ENCODE measurements around the gene INVS. TPM values are rescaled to one million over a fixed set of nuclear protein-coding genes. Genes with fewer than 3 reads are reported as not detected.

INVS gene
- total RNA-seq, 1 donor from 2014 or later, result 34.0 TPM

DNA sequence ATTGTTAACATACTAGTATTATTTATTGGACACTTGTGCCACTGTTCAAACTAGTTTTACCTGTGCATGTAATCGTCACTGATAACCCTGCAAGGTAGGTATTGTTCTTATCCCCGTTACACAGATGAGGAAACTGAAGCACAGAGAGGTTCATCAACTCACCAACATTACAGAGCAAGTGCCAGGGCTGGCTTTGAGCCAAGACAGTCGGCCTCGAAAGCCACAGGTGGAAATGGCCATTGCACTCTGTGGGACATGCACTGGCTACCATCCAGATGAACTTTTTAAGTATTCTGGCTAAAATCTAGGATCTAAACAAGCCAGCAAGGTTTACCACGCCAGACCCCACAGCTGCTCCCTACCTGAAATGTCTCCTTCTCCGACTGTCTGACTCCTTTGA, 195.8 kb downstream of the INVS start:
- H3K36me3 Mint-ChIP-seq (ENCODE audit: low read depth), result peaks cover 94% of the 10 kb centered on the region
- POLR2A ChIA-PET, result no interaction called here
- intact Hi-C loops (cut with micrococcal nuclease), result no loop called here

GRCh38 chr9:100295240-100295639, 196.2 kb downstream of the INVS start:
- POLR2A ChIA-PET, result no interaction called here
- no peak for ATAC-seq (ENCODE audit: low read depth)
- Mint-ChIP-seq H3K4me1 (no peaks in the 10 kb centered on the region), H3K36me3 (ENCODE audit: low read depth) (peaks cover 93% of the 10 kb centered on the region), H3K27ac (peak overlapping the region; percentile 19), H3K4me3 (no peak overlapping the region), H3K9me3 (no peaks in the 10 kb centered on the region), H3K27me3 (no peaks in the 10 kb centered on the region)
- TF ChIP-seq CTCF (IDR thresholded peaks at IDR 0.05), result no peak
- intact Hi-C loops (cut with micrococcal nuclease), result no loop called here
- CTCF ChIA-PET, result interaction anchor here (1.5 kb wide), 1 partner anchor 30 kb away, joined by 5 read pairs; no protein-coding TSS in a partner anchor
- DNase-seq, result no peak

More for the DNA sequence above, 195.8 kb downstream of the INVS start:
- CTCF ChIA-PET, result no interaction called here
- H3K4me1 Mint-ChIP-seq, result no peaks in the 10 kb centered on the region
- H3K27ac Mint-ChIP-seq, result no peak overlapping the region
- TF ChIP-seq CTCF (IDR thresholded peaks at IDR 0.05), result no peak
- no peak for DNase-seq
- H3K4me3 Mint-ChIP-seq, result no peak overlapping the region
- no peaks in the 10 kb centered on the region for H3K27me3 Mint-ChIP-seq
- ATAC-seq (ENCODE audit: low read depth), result no peak
- H3K9me3 Mint-ChIP-seq, result no peaks in the 10 kb centered on the region

GRCh38 chr9:100296407-100296806, 197.4 kb downstream of the INVS start:
- CTCF ChIA-PET, result interaction anchor here (0.8 to 1.5 kb wide), 2 partner anchors 29 to 81 kb away, joined by 3 to 5 read pairs; no protein-coding TSS in a partner anchor
- no peak for DNase-seq
- TF ChIP-seq CTCF (IDR thresholded peaks at IDR 0.05), result no peak
- no peak overlapping the region for H3K27ac Mint-ChIP-seq
- POLR2A ChIA-PET, result interaction anchor here (0.6 to 0.7 kb wide), 2 partner anchors 9 to 135 kb away, joined by 3 read pairs; no protein-coding TSS in a partner anchor
- intact Hi-C loops (cut with micrococcal nuclease), result no loop called here
- H3K4me3 Mint-ChIP-seq, result no peak overlapping the region
- no peaks in the 10 kb centered on the region for H3K27me3 Mint-ChIP-seq
- H3K36me3 Mint-ChIP-seq (ENCODE audit: low read depth), result peaks cover 95% of the 10 kb centered on the region
- H3K9me3 Mint-ChIP-seq, result no peaks in the 10 kb centered on the region
- no peak for ATAC-seq (ENCODE audit: low read depth)
- no peaks in the 10 kb centered on the region for H3K4me1 Mint-ChIP-seq

GRCh38 chr9:100298378-100298777, 199.3 kb downstream of the INVS start:
- no peaks in the 10 kb centered on the region for H3K9me3 Mint-ChIP-seq
- DNase-seq, result no peak
- no peak for ATAC-seq (ENCODE audit: low read depth)
- POLR2A ChIA-PET, result no interaction called here
- intact Hi-C loops (cut with micrococcal nuclease), result no loop called here
- no peaks in the 10 kb centered on the region for H3K4me1 Mint-ChIP-seq
- CTCF ChIA-PET, result no interaction called here
- no peak for TF ChIP-seq CTCF (IDR thresholded peaks at IDR 0.05)
- H3K27ac Mint-ChIP-seq, result no peak overlapping the region
- H3K36me3 Mint-ChIP-seq (ENCODE audit: low read depth), result peaks cover 95% of the 10 kb centered on the region
- no peak overlapping the region for H3K4me3 Mint-ChIP-seq
- H3K27me3 Mint-ChIP-seq, result no peaks in the 10 kb centered on the region

- CTCF ChIA-PET, result no interaction called here
- TF ChIP-seq CTCF (IDR thresholded peaks at IDR 0.05), result no peak
- H3K4me1 Mint-ChIP-seq, result no peaks in the 10 kb centered on the region
- H3K27me3 Mint-ChIP-seq, result no peaks in the 10 kb centered on the region
- intact Hi-C loops (cut with micrococcal nuclease), result no loop called here
- H3K4me3 Mint-ChIP-seq, result no peak overlapping the region
- peaks cover 92% of the 10 kb centered on the region for H3K36me3 Mint-ChIP-seq (ENCODE audit: low read depth)
- POLR2A ChIA-PET, result no interaction called here
- no peaks in the 10 kb centered on the region for H3K9me3 Mint-ChIP-seq
- DNase-seq (no peak), ATAC-seq (ENCODE audit: low read depth) (no peak)
- H3K27ac Mint-ChIP-seq, result no peak overlapping the region
Observed at GRCh38 chr9:100303747-100304146, 204.7 kb downstream of the INVS start.
